ENCODE data around the gene ABHD2.
A peak's percentile ranks its signal among the peaks of the same experiment; 100 is the strongest.

ABHD2 gene

DNA sequence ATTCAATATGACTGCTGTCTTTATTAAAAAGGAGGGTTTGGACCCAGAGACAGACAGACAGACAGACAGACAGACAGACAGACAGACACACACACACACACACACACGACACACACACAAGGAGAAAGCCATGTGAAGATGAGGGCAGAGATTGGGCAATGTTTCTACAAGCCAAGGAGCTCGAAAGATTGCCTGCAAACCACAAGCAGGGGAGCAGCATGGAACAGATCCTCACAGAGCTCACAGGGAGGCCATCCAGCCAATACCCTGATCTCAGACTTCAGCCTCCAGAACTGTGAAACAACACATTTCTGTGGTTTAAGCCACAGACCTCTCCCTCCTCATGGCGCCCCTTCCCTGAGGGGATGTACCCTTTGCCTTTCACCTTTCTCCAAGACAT, 35.8 kb upstream of the ABHD2 start:
- DNase-seq (ENCODE audit: low read depth), result no peak
- TF ChIP-seq, protein P1, sequence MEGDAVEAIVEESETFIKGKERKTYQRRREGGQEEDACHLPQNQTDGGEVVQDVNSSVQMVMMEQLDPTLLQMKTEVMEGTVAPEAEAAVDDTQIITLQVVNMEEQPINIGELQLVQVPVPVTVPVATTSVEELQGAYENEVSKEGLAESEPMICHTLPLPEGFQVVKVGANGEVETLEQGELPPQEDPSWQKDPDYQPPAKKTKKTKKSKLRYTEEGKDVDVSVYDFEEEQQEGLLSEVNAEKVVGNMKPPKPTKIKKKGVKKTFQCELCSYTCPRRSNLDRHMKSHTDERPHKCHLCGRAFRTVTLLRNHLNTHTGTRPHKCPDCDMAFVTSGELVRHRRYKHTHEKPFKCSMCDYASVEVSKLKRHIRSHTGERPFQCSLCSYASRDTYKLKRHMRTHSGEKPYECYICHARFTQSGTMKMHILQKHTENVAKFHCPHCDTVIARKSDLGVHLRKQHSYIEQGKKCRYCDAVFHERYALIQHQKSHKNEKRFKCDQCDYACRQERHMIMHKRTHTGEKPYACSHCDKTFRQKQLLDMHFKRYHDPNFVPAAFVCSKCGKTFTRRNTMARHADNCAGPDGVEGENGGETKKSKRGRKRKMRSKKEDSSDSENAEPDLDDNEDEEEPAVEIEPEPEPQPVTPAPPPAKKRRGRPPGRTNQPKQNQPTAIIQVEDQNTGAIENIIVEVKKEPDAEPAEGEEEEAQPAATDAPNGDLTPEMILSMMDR (IDR thresholded peaks at IDR 0.05; ENCODE audit: insufficient read depth, low read depth, low read length, missing control alignments), result no peak
- H3K4me3 ChIP-seq (ENCODE audit: low read depth, low read length), result no peak overlapping the region

GRCh38 chr15:89054873-89055272, 33.4 kb upstream of the ABHD2 start:
- no peak overlapping the region for H3K4me3 ChIP-seq (ENCODE audit: low read depth, low read length)
- DNase-seq (ENCODE audit: low read depth), result no peak
- TF ChIP-seq, protein P1 (IDR thresholded peaks at IDR 0.05; ENCODE audit: insufficient read depth, low read depth, low read length, missing control alignments), result no peak

DNA sequence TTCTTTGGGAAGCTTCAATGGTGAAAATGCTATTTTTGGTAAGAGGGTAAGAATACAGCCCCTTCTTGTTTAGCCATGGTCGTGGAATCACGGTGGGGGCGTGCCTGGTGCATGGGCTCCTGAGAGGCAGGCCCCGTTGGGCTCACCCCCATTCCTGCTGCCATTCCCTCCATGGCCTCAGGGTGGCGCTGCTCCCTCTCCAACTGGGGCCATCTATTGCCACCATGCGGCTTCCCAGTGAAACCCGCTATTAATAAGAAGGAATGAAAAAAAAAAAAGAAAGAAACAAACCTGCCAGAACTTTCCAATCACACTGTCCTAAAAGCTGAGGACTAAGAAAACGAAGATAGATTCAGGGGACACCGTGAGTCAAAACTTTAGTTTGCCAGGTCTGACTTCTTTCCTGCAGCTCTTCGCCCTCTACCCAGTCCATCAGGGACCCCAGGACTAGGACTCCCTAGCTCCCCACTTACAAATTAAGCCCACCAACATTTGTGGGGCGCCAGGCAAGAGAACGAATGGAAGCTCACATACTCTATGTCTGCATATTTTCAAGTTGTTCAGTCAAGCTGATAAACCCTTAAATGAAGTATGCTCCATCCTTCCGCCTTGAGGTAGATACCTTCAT, 30.6 kb upstream of the ABHD2 start:
- H3K4me3 ChIP-seq (ENCODE audit: low read depth, low read length), result no peak overlapping the region
- DNase-seq (ENCODE audit: low read depth), result peak; percentile 72
- TF ChIP-seq, protein P1 (IDR thresholded peaks at IDR 0.05; ENCODE audit: insufficient read depth, low read depth, low read length, missing control alignments), result peak; percentile 95

DNA sequence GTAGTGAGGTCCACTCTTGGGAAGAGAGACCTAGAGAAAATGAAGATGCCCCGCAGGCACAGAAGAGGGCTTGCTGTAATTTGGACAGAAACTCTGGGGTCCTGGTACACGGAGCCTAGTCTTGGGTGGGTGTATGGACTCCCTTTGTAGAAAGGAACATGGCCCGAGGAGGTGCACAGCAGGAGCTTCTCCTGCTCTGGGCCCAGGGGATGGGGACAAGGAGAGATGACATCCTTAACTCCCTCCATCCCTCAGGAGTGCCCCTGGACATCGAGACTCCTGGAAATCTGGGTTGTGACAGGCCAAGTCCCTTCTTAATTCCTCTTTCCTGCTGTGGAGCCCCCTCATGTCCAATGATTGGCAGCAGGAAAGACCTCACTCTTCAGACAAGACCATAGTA, 29.9 kb upstream of the ABHD2 start:
- DNase-seq (ENCODE audit: low read depth), result no peak
- TF ChIP-seq, protein P1 (IDR thresholded peaks at IDR 0.05; ENCODE audit: insufficient read depth, low read depth, low read length, missing control alignments), result no peak
- H3K4me3 ChIP-seq (ENCODE audit: low read depth, low read length), result no peak overlapping the region

DNA sequence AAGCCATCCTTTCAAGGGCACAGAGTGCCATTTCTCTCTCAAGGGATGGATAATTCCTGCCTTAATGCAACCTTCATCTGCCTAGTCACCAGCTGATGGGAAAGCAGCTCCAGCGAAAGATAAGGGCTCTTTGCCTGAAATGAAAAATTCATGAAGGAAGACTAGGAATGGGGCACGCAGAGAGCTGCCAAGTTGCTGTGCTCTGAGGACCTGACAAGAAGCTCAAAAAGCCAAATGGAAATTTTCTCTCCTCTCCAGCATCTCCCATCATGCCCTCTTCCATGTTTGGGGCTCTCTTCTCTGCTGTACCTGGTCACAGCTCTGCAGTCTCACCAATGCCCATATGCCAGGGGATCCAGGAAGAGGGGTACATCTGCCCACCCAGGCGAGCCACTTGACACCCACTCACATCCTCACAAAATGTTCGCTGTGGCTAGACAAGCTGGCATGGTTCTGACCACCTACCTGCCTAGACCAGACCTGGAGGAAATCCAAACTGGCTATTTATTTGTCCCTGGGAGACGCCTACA, 29.3 kb upstream of the ABHD2 start:
- no peak for DNase-seq (ENCODE audit: low read depth)
- no peak overlapping the region for H3K4me3 ChIP-seq (ENCODE audit: low read depth, low read length)
- TF ChIP-seq, protein P1 (IDR thresholded peaks at IDR 0.05; ENCODE audit: insufficient read depth, low read depth, low read length, missing control alignments), result no peak

- TF ChIP-seq, protein P1 (IDR thresholded peaks at IDR 0.05; ENCODE audit: insufficient read depth, low read depth, low read length, missing control alignments), result no peak
- no peak overlapping the region for H3K4me3 ChIP-seq (ENCODE audit: low read depth, low read length)
- no peak for DNase-seq (ENCODE audit: low read depth)
Measured at GRCh38 chr15:89066280-89066679, 22.0 kb upstream of the ABHD2 start.

DNA sequence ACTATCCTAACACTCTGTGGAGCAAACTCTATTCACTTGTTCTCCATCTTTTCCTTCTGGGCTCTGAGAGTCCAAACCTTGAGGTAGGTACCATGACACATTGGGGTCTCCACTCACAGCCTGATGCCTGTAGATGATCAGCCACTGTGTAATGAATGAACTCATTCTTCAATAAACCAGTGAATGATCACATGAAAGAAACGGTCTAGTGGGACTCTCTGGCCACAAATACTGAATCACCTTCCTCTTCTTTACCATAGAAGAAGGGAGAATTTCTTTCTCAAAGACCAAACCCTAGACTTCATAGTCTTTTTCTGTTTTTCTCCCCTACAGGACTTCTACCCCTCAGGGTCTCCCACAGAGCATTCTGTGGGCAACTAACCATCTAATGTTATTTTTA, 20.5 kb upstream of the ABHD2 start:
- TF ChIP-seq, protein P1 (IDR thresholded peaks at IDR 0.05; ENCODE audit: insufficient read depth, low read depth, low read length, missing control alignments), result no peak
- DNase-seq (ENCODE audit: low read depth), result peak; percentile 21
- no peak overlapping the region for H3K4me3 ChIP-seq (ENCODE audit: low read depth, low read length)

All from GM12865 (cell line).